ENCODE data around the gene IP6K1.

Gene IP6K1

DNA sequence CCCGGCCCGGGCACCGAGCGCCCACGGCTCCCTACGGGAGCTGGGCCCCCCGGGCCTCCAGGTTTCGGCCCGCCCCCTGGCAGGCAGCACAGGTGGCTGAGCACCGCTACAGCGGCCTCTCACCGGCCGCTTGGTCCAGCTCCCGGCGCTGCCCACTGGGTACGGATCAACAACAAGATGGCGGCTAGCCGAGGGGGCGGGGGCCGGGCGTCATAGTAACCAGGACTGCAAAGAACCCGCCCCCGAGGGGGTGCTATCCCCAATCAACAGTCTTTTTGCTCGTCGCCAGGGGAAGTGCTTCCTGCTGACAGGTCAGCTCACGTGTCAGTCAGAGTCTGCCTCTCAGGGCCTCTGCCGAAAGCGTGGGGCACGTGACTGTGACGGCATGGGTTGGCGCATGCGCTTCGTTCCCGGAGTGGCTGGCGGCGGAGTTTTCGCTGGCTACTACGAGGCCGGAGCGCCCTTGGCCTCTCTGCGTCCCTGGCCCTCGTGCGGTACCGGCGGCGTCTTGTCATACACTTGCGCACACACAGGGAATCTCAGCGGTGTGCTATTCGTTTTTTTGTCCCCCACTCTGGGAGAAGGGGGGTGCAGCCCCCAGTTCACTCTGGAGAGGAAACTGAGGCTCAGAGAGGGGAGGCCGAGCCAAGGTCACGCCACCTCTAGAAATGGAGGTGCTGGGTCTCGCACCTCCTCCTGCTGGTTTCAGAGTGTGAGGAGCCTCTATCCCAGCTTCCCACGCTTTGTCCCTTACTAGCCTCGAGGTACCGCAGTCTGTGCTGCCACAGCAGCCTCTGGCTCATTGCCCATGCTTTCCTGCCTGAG lies at the start of gene IP6K1:
TSS of gene IP6K1 (minus strand) at position 186 of the 825 bp plus-strand sequence. CDS start 38,502 bp downstream, outside the sequence.
- TF ChIP-seq ZNF8 (CRISPR knock-in tag; IDR thresholded peaks at IDR 0.05) (no peak), TCF4 (CRISPR knock-in tag; IDR thresholded peaks at IDR 0.05; ENCODE audit: borderline replicate concordance) (no peak), BACH2 (CRISPR knock-in tag; IDR thresholded peaks at IDR 0.05; ENCODE audit: borderline replicate concordance) (no peak), ZFP3 (CRISPR knock-in tag; IDR thresholded peaks at IDR 0.05) (peak; percentile 77; the same call in 1 of the 2 replicates), POU6F1 (CRISPR knock-in tag; IDR thresholded peaks at IDR 0.05; ENCODE audit: borderline replicate concordance, low read depth) (no peak), SNAI2 (CRISPR knock-in tag; IDR thresholded peaks at IDR 0.05) (no peak), CSRNP3 (CRISPR knock-in tag; IDR thresholded peaks at IDR 0.05) (no peak), PPARA (CRISPR knock-in tag; IDR thresholded peaks at IDR 0.05; ENCODE audit: borderline replicate concordance) (no peak), ZNF565 (CRISPR knock-in tag; conservative IDR thresholded peaks at IDR 0.05; ENCODE audit: low read depth) (peak; percentile 64; the same call in 1 of the 2 replicates), ESRRG (CRISPR knock-in tag; IDR thresholded peaks at IDR 0.05) (no peak), ZC3H10 (CRISPR knock-in tag; IDR thresholded peaks at IDR 0.05) (no peak), ARNTL (CRISPR knock-in tag; IDR thresholded peaks at IDR 0.05; ENCODE audit: borderline replicate concordance, low read depth) (no peak), ISL1 (CRISPR knock-in tag; IDR thresholded peaks at IDR 0.05) (no peak), ZNF70 (CRISPR knock-in tag; IDR thresholded peaks at IDR 0.05) (no peak), CSDC2 (CRISPR knock-in tag; IDR thresholded peaks at IDR 0.05) (0 out of 2 replicates have a peak, but pooled peaks have one; percentile 82), TOX (CRISPR knock-in tag; IDR thresholded peaks at IDR 0.05; ENCODE audit: borderline replicate concordance) (no peak), OSR1 (CRISPR knock-in tag; IDR thresholded peaks at IDR 0.05) (no peak), ZFP30 (CRISPR knock-in tag; IDR thresholded peaks at IDR 0.05) (no peak), GLIS3 (CRISPR knock-in tag; IDR thresholded peaks at IDR 0.05) (peak; percentile 86)
- TF ChIP-seq, protein P1, sequence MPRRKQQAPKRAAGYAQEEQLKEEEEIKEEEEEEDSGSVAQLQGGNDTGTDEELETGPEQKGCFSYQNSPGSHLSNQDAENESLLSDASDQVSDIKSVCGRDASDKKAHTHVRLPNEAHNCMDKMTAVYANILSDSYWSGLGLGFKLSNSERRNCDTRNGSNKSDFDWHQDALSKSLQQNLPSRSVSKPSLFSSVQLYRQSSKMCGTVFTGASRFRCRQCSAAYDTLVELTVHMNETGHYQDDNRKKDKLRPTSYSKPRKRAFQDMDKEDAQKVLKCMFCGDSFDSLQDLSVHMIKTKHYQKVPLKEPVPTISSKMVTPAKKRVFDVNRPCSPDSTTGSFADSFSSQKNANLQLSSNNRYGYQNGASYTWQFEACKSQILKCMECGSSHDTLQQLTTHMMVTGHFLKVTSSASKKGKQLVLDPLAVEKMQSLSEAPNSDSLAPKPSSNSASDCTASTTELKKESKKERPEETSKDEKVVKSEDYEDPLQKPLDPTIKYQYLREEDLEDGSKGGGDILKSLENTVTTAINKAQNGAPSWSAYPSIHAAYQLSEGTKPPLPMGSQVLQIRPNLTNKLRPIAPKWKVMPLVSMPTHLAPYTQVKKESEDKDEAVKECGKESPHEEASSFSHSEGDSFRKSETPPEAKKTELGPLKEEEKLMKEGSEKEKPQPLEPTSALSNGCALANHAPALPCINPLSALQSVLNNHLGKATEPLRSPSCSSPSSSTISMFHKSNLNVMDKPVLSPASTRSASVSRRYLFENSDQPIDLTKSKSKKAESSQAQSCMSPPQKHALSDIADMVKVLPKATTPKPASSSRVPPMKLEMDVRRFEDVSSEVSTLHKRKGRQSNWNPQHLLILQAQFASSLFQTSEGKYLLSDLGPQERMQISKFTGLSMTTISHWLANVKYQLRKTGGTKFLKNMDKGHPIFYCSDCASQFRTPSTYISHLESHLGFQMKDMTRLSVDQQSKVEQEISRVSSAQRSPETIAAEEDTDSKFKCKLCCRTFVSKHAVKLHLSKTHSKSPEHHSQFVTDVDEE (CRISPR knock-in tag; IDR thresholded peaks at IDR 0.05), result peak; percentile 78; the same call in 1 of the 2 replicates
- TF ChIP-seq, protein P2, sequence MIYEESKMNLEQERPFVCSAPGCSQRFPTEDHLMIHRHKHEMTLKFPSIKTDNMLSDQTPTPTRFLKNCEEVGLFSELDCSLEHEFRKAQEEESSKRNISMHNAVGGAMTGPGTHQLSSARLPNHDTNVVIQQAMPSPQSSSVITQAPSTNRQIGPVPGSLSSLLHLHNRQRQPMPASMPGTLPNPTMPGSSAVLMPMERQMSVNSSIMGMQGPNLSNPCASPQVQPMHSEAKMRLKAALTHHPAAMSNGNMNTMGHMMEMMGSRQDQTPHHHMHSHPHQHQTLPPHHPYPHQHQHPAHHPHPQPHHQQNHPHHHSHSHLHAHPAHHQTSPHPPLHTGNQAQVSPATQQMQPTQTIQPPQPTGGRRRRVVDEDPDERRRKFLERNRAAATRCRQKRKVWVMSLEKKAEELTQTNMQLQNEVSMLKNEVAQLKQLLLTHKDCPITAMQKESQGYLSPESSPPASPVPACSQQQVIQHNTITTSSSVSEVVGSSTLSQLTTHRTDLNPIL (CRISPR knock-in tag; IDR thresholded peaks at IDR 0.05; ENCODE audit: low read depth), result no peak
- peak; percentile 99 for ATAC-seq

DNA sequence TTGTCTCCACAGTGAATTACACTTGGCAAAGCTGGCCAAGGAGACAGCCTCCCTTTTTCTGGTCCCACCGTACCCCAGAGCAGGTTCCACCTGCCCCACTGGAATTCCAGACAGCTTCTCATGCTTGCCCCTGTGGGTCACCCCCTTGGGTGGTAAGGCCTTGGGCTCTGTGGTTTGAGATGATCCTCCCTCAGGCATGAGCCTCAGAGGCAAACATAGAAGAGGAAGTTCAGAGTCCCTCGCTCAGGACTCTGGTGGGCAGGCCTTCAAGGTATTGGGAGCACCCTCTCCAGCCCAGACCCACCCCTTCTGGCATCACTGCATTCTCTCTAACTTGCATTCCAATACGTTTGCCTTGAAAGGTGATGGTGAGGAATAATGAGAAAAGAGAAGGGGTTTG lies 45.0 kb upstream of the IP6K1 start:
- TF ChIP-seq CSDC2 (CRISPR knock-in tag; IDR thresholded peaks at IDR 0.05) (no peak), PPARA (CRISPR knock-in tag; IDR thresholded peaks at IDR 0.05; ENCODE audit: borderline replicate concordance) (no peak), CSRNP3 (CRISPR knock-in tag; IDR thresholded peaks at IDR 0.05) (no peak), ZFP30 (CRISPR knock-in tag; IDR thresholded peaks at IDR 0.05) (no peak), ESRRG (CRISPR knock-in tag; IDR thresholded peaks at IDR 0.05) (no peak), ISL1 (CRISPR knock-in tag; IDR thresholded peaks at IDR 0.05) (no peak)
- TF ChIP-seq, protein P2 (CRISPR knock-in tag; IDR thresholded peaks at IDR 0.05; ENCODE audit: low read depth), result no peak
- no peak for ATAC-seq

Measured in SK-N-SH treated with all-trans-retinoic acid at 6 μM for 48 hours (cell line).